H1 (cell line): ENCODE data around the gene TCF7L1. TPM values are rescaled to one million over a fixed set of nuclear protein-coding genes. Genes with fewer than 3 reads are reported as not detected.

Source experiments
- CTCF ChIA-PET: fragments of 300-600 bp; sonication (Branson Sonifier 250); formaldehyde crosslinking; loops from one replicate; lab custom pipeline; 2021; ENCODE audit not compliant: partially characterized antibody; lab: Charles Lee
- POLR2A ChIA-PET: fragments of 300-600 bp; sonication (Branson Sonifier 250); formaldehyde crosslinking; loops from one replicate; lab custom pipeline; 2021; ENCODE audit warnings: inconsistent platforms; ENCODE audit not compliant: partially characterized antibody; lab: Charles Lee
- DNase-seq, 2 experiments: peaks; one replicate each; pipeline versions ENCODE4 v3.0.0 to v3.0.0-alpha.2; 2010 to 2022; ENCODE audit warnings: low spot score in 2 of 2, low read depth in 1 of 2, mixed read lengths in 1 of 2
- FAIRE-seq: peaks from 2 replicates; lab custom pipeline; 2011; peaks lifted over from hg19 to GRCh38; lab: Jason Lieb, UNC
- H2AFZ ChIP-seq: 2 replicates; pipeline ENCODE4 v1.8.1; 2012; ENCODE audit warnings: low read length, inconsistent platforms
- H2AK5ac ChIP-seq: 2 replicates; pipeline ENCODE4 v1.6.1; 2013; ENCODE audit warnings: low read depth, low read length
- H2BK120ac ChIP-seq: replicated peaks from 2 replicates; pipeline ENCODE3; 2013; ENCODE audit warnings: low read depth, low read length, inconsistent platforms
- H2BK12ac ChIP-seq: 2 replicates; pipeline ENCODE4 v1.6.1; 2013; ENCODE audit warnings: low read depth, low read length
- H2BK15ac ChIP-seq: 2 replicates; pipeline ENCODE4 v1.6.1; 2013; ENCODE audit warnings: low read length
- H2BK20ac ChIP-seq: 2 replicates; pipeline ENCODE4 v1.6.1; 2013; ENCODE audit warnings: low read length
- H2BK5ac ChIP-seq: 2 replicates; pipeline ENCODE4 v1.6.1; 2013; ENCODE audit warnings: low read depth, low read length
- H3K14ac ChIP-seq: 2 replicates; pipeline ENCODE4 v1.6.1; 2013; ENCODE audit warnings: inconsistent platforms; ENCODE audit not compliant: insufficient read length
- H3K18ac ChIP-seq: 2 replicates; pipeline ENCODE4 v1.6.1; 2013; ENCODE audit warnings: low read length; ENCODE audit errors: extremely low read depth
- H3K23ac ChIP-seq: 2 replicates; pipeline ENCODE4 v1.6.1; 2013; ENCODE audit warnings: inconsistent platforms; ENCODE audit not compliant: insufficient read length
- H3K23me2 ChIP-seq: 2 replicates; pipeline ENCODE4 v1.6.1; 2013; ENCODE audit warnings: low read depth, low read length
- H3K27ac ChIP-seq: 2 replicates; pipeline ENCODE4 v1.6.1; 2011; ENCODE audit warnings: low read depth, low read length, inconsistent platforms
- H3K27me3 ChIP-seq, 4 experiments: replicated peaks in 1 of 4; 1 replicate in 1 of 4; 2 replicates in 3 of 4; pipeline versions ENCODE4 v1.6.1 to v1.8.1; 2011 to 2013; ENCODE audit warnings: low read length in 3 of 4, mild to moderate bottlenecking in 3 of 4, inconsistent platforms in 2 of 4, mixed read lengths in 2 of 4, moderate library complexity in 1 of 4; ENCODE audit not compliant: control insufficient read depth in 3 of 4, insufficient read depth in 3 of 4; ENCODE audit errors: extremely low read depth in 1 of 4
- H3K36me3 ChIP-seq, 4 experiments: 2 replicates each; pipeline versions ENCODE4 v1.6.1 to v1.8.1; 2011 to 2013; ENCODE audit warnings: mild to moderate bottlenecking in 4 of 4, low read length in 3 of 4, moderate library complexity in 2 of 4, control low read depth in 1 of 4, inconsistent platforms in 1 of 4; ENCODE audit not compliant: insufficient read depth in 4 of 4, control insufficient read depth in 2 of 4
- H3K4ac ChIP-seq: replicated peaks from 2 replicates; pipeline ENCODE3; 2013; ENCODE audit warnings: low read length, low read depth, mixed read lengths, inconsistent platforms; ENCODE audit not compliant: insufficient read length
- H3K4me1 ChIP-seq, 4 experiments: replicated peaks in 1 of 4; 1 replicate in 1 of 4; 2 replicates in 3 of 4; pipeline versions ENCODE4 v1.6.1 to v1.8.1; 2011 to 2013; ENCODE audit warnings: low read length in 3 of 4, inconsistent platforms in 2 of 4, mixed read lengths in 1 of 4; ENCODE audit not compliant: insufficient read depth in 4 of 4, control insufficient read depth in 3 of 4
- H3K4me2 ChIP-seq, 2 experiments: 2 replicates each; pipeline versions ENCODE4 v1.6.1 to v1.8.1; 2011 to 2013; ENCODE audit warnings: low read depth in 2 of 2, low read length in 2 of 2, control low read depth in 1 of 2, inconsistent platforms in 1 of 2, mild to moderate bottlenecking in 1 of 2; ENCODE audit not compliant: insufficient read depth in 1 of 2
- H3K4me3 ChIP-seq, 4 experiments: fragments of 200-600, 300-600 bp in 1 of 4; sonication (generic), shearing (Covaris generic), sonication (Bioruptor Twin) in 1 of 4; 2 replicates each; pipeline versions ENCODE4 v1.5.1 to v1.8.1; 2011 to 2016; ENCODE audit warnings: low read length in 4 of 4, low read depth in 3 of 4, control low read depth in 2 of 4, inconsistent platforms in 2 of 4, mild to moderate bottlenecking in 2 of 4, mixed read lengths in 1 of 4, moderate library complexity in 1 of 4; ENCODE audit not compliant: insufficient read depth in 2 of 4; ENCODE audit errors: extremely low read depth in 1 of 4
- H3K56ac ChIP-seq: replicated peaks from 2 replicates; pipeline ENCODE3; 2013; ENCODE audit warnings: low read depth, mild to moderate bottlenecking, mixed read lengths, low read length, inconsistent platforms; ENCODE audit not compliant: insufficient read length
- H3K79me1 ChIP-seq: 2 replicates; pipeline ENCODE4 v1.6.1; 2013; ENCODE audit warnings: low read depth, low read length, control low read depth
- H3K79me2 ChIP-seq, 2 experiments: 2 replicates each; pipeline versions ENCODE4 v1.6.1 to v1.8.1; 2012 to 2013; ENCODE audit warnings: low read length in 2 of 2, mild to moderate bottlenecking in 2 of 2, inconsistent platforms in 1 of 2; ENCODE audit not compliant: insufficient read depth in 2 of 2, control insufficient read depth in 1 of 2
- H3K9ac ChIP-seq, 4 experiments: replicated peaks in 1 of 4; 1 replicate in 1 of 4; 2 replicates in 3 of 4; pipeline versions ENCODE4 v1.6.1 to v1.8.1; 2011 to 2013; ENCODE audit warnings: low read depth in 3 of 4, low read length in 3 of 4, control low read depth in 2 of 4, mild to moderate bottlenecking in 2 of 4, moderate library complexity in 2 of 4, inconsistent platforms in 1 of 4; ENCODE audit errors: extremely low read depth in 1 of 4
- H3K9me3 ChIP-seq, 2 experiments: 2 replicates each; pipeline versions ENCODE4 v1.6.1 to v1.8.1; 2012 to 2013; ENCODE audit warnings: mild to moderate bottlenecking in 2 of 2, moderate library complexity in 2 of 2, control low read depth in 1 of 2, inconsistent platforms in 1 of 2, low read depth in 1 of 2, low read length in 1 of 2, mixed read lengths in 1 of 2; ENCODE audit not compliant: insufficient read depth in 2 of 2
- H4K20me1 ChIP-seq, 2 experiments: replicated peaks in 1 of 2; 2 replicates each; pipeline versions ENCODE3 to v1.8.1; 2011 to 2013; ENCODE audit warnings: inconsistent platforms in 2 of 2, low read length in 2 of 2, mild to moderate bottlenecking in 1 of 2; ENCODE audit not compliant: insufficient read depth in 2 of 2, control insufficient read depth in 1 of 2
- H4K5ac ChIP-seq: 2 replicates; pipeline ENCODE4 v1.6.1; 2013; ENCODE audit warnings: low read length, low read depth, mixed read lengths, inconsistent platforms; ENCODE audit not compliant: insufficient read length
- H4K8ac ChIP-seq: 2 replicates; pipeline ENCODE4 v1.8.0; 2013; ENCODE audit warnings: mild to moderate bottlenecking, moderate library complexity, low read length, inconsistent platforms; ENCODE audit not compliant: insufficient read depth; ENCODE audit errors: extremely low read depth
- H4K91ac ChIP-seq: replicated peaks from 2 replicates; pipeline ENCODE3; 2013; ENCODE audit warnings: low read length, mixed read lengths, inconsistent platforms; ENCODE audit not compliant: insufficient read length
- CHD2 ChIP-seq: IDR thresholded peaks from 2 replicates; pipeline ENCODE4 v1.6.1; 2012; ENCODE audit warnings: low read length, improper control_type of control experiment
- HDAC2 ChIP-seq, 2 experiments: fragments of 300-600 bp in 1 of 2; sonication (generic) in 1 of 2; IDR thresholded peaks; 2 replicates each; pipeline ENCODE4 v1.6.1; 2011 to 2012; ENCODE audit warnings: low read depth in 2 of 2, low read length in 2 of 2, mild to moderate bottlenecking in 2 of 2, moderate library complexity in 2 of 2, borderline replicate concordance in 1 of 2, inconsistent platforms in 1 of 2
- JUN ChIP-seq: IDR thresholded peaks from 2 replicates; pipeline ENCODE4 v1.6.1; 2011; ENCODE audit warnings: low read depth, mild to moderate bottlenecking, improper control_type of control experiment, low read length
- JUND ChIP-seq: IDR thresholded peaks from 2 replicates; pipeline ENCODE4 v1.6.1; 2011; ENCODE audit warnings: mild to moderate bottlenecking, improper control_type of control experiment, low read length
- KDM5A ChIP-seq: fragments of 200-600 bp; IDR thresholded peaks from 2 replicates; pipeline ENCODE4 v1.7.1; 2012; ENCODE audit warnings: mild to moderate bottlenecking, low read length, inconsistent platforms, mixed read lengths
- PHF8 ChIP-seq: fragments of 200-600 bp; sonication (generic); conservative IDR thresholded peaks from 2 replicates; pipeline ENCODE4 v1.7.1; 2012; ENCODE audit warnings: low read depth, mild to moderate bottlenecking, inconsistent platforms, low read length, moderate library complexity
- RXRA ChIP-seq: IDR thresholded peaks from 2 replicates; pipeline ENCODE4 v1.6.1; 2011; ENCODE audit warnings: low read depth, mild to moderate bottlenecking, low read length, moderate library complexity; ENCODE audit not compliant: insufficient read depth
- SIN3A ChIP-seq, 2 experiments: IDR thresholded peaks in 1 of 2; conservative IDR thresholded peaks in 1 of 2; 2 replicates each; pipeline ENCODE4 v1.6.1; 2011 to 2012; ENCODE audit warnings: low read length in 2 of 2, improper control_type of control experiment in 1 of 2, low read depth in 1 of 2, mild to moderate bottlenecking in 1 of 2
- WGBS, 2 experiments: shearing (Covaris generic) in 1 of 2; methylation state at CpG; one replicate each; pipeline versions ENCODE4 v1.1.6 to v1.1.7; 2013 to 2015; ENCODE audit warnings: low lambda C conversion rate in 2 of 2, mixed read lengths in 2 of 2, inconsistent platforms in 1 of 2, low coverage in 1 of 2, missing lambda C conversion rate in 1 of 2; ENCODE audit not compliant: insufficient replicate concordance in 2 of 2, insufficient coverage in 1 of 2, insufficient read length in 1 of 2; ENCODE audit errors: extremely low coverage in 1 of 2, missing lambda C conversion rate in 1 of 2; 5-methylcytosine and 5-hydroxymethylcytosine counted together
- polyA plus RNA-seq, 7 experiments: library from polyadenylated mRNA; depleted of rRNA in 3 of 7; stranded (reverse) in 5 of 7; unstranded in 2 of 7; fragments of >200 nt in 5 of 7; fragments of 200-250 nt in 2 of 7; gene quantifications; 1 replicate in 5 of 7; 2 replicates in 1 of 7; 4 replicates in 1 of 7; pipeline versions ENCODE4 v1.2.1 to v1.2.3, GENCODE V29; 2011 to 2013; ENCODE audit warnings: missing spikeins in 2 of 7, mixed read lengths in 2 of 7
- total RNA-seq: library from RNA; stranded (reverse); fragmentation: NEBNext Ultra II Directional; extraction: Animal tissue kit (Norgen Biotek cat#: 25700); gene quantifications from 2 replicates; pipeline ENCODE4 v1.2.1, GENCODE V29; 2021

TCF7L1 gene
- total and polyA plus RNA-seq, 2 of the 8 experiments (the other 6 are each of a cell fraction or from before 2014, with no cell fraction given) = 27.5 to 108 TPM

- no peak for FAIRE-seq
- no peak overlapping the region for H4K91ac ChIP-seq
- H3K9ac ChIP-seq = no peak overlapping the region
- no peak overlapping the region for H3K4me3 ChIP-seq
- H3K14ac ChIP-seq = no peak overlapping the region
- H2BK15ac ChIP-seq = no peak overlapping the region
- no peak for DNase-seq
- H2AFZ ChIP-seq = no peak overlapping the region
- no peak overlapping the region; a peak in 1 of 4 replicates for H3K4me2 ChIP-seq
- no peak for TF ChIP-seq RXRA
- no peak for TF ChIP-seq JUN
- TF ChIP-seq JUND = no peak
- TF ChIP-seq CHD2 = no peak
- no peak for TF ChIP-seq KDM5A
- no peak for TF ChIP-seq SIN3A (conservative IDR thresholded peaks at IDR 0.05 in 1 of 2, IDR thresholded peaks at IDR 0.05 in 1 of 2; ENCODE audit: low read depth in 1 of 2, low read length in 2 of 2)
- no peak for TF ChIP-seq HDAC2 (IDR thresholded peaks at IDR 0.05; ENCODE audit: borderline replicate concordance in 1 of 2, low read depth in 2 of 2, low read length in 2 of 2)
- no peak for TF ChIP-seq PHF8
- H3K36me3 ChIP-seq = no peaks in the 10 kb centered on the region; a peak in 1 of 8 replicates
- no peak overlapping the region for H3K56ac ChIP-seq
- H3K23ac ChIP-seq = no peak overlapping the region
- H2BK12ac ChIP-seq = no peak overlapping the region
- H3K18ac ChIP-seq = 0 out of 2 replicates have a peak overlapping the region, but pooled peaks have one; percentile 51
- peaks cover 15 to 27% of the 10 kb centered on the region in 2 experiments for H4K20me1 ChIP-seq
- H3K4me1 ChIP-seq = peaks cover 5 to 21% (median 16%) of the 10 kb centered on the region in 4 experiments
- H2BK120ac ChIP-seq = no peak overlapping the region
- peaks cover 29% of the 10 kb centered on the region for H3K79me1 ChIP-seq
- H3K27ac ChIP-seq = no peak overlapping the region
- 83% methylated on average over 15 of the region's 15 CpGs; no CpG with 5 or more reads in 1 of the 2 experiments for WGBS, 2 experiments
- H2AK5ac ChIP-seq = no peak overlapping the region
- 0 out of 2 replicates have a peak overlapping the region, but pooled peaks have one; percentile 26 for H2BK5ac ChIP-seq
- no peaks in the 10 kb centered on the region for H3K9me3 ChIP-seq
- H4K5ac ChIP-seq = no peak overlapping the region
- H3K79me2 ChIP-seq = peaks cover 0 to 81% of the 10 kb centered on the region in 2 experiments; a peak in 2 of 4 replicates
- ChIA-PET POLR2A (interaction anchor here (0.8 to 1.2 kb wide), 5 partner anchors 9 to 144 kb away, joined by 3 read pairs; partner anchors contain the start of gene TCF7L1), CTCF (interaction anchor here (0.6 to 15.9 kb wide), 7 partner anchors 10 to 75 kb away, joined by 3 to 283 read pairs (median 4); no protein-coding TSS in a partner anchor)
- no peak overlapping the region for H4K8ac ChIP-seq
- H3K4ac ChIP-seq = no peak overlapping the region
- H3K27me3 ChIP-seq = no peaks in the 10 kb centered on the region
- H3K23me2 ChIP-seq = no peaks in the 10 kb centered on the region
- no peak overlapping the region for H2BK20ac ChIP-seq
Observed at GRCh38 chr2:85277416-85278158, 144.4 kb downstream of the TCF7L1 start.
